Suppressor macrophage treated with lipopolysaccharide for 1 hour (primary cell): Measurements from ENCODE around the gene TRMO.

Experiments
- DNase-seq, 3 donors: peaks; one replicate each; pipeline ENCODE4 v3.0.0-alpha.2; 2020 to 2022

The TRMO gene

DNA sequence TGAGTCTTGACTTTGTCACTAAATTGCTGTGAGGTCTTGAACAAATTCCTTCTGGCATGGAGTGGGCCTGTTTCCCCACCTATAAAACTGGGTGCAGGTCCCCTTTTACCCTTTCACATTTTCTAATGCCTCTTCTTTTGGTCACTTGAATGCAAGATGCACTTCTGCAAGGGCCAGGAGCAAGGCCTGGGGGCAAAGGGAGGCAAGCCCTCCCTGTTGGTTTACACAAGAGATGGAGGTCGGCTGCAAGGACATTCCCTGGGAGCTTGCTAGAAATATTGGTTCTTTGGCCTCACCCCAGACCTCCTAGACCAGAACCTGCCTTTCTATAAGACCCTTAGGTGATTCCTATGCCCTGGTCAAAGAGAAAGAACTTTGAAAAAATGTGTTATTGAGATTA is 63.5 kb downstream of the TRMO start:
- DNase-seq: no peak

- no peak for DNase-seq
Measured at GRCh38 chr9:97858393-97858713, 63.9 kb downstream of the TRMO start.

DNA sequence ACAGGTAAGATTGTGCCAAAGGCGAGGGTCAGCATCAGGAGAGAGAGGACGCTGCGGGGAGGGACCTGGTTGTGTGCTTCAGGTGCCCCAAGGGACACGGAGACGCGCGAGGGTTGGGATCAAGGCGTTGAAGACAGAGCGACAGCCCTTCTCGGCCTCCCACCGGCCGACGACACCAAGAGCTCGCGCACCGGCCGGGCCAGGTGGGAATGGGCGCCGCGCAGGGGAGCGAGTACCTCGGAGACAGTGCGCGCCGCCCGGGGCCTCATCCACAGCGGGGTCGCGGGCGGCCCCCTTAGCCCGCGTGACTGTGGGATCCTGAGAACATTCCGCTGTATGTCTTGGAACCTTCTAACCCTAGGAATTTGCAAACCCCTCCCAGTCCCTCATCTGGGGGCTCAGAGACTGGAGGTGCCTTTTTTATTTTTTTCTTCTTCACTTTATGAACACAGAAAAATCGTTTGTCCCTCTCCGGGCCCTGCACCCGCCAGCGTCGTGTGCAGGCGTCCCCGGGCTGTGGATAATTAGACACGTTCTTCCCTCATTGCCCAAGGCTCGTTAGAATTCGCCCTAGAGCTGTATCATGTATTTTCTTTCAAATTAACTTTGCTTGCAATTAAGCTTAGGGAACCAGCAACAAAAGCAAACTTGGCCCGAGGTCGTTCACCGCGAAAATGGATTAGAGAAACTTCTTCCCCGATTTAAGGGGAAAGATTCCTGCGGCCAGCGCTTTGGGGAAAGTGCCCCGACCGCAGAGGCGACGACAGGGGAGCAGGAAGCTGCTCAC is 64.5 kb downstream of the TRMO start:
- peak in 1 of 3 donors; percentile 33 for DNase-seq

DNA sequence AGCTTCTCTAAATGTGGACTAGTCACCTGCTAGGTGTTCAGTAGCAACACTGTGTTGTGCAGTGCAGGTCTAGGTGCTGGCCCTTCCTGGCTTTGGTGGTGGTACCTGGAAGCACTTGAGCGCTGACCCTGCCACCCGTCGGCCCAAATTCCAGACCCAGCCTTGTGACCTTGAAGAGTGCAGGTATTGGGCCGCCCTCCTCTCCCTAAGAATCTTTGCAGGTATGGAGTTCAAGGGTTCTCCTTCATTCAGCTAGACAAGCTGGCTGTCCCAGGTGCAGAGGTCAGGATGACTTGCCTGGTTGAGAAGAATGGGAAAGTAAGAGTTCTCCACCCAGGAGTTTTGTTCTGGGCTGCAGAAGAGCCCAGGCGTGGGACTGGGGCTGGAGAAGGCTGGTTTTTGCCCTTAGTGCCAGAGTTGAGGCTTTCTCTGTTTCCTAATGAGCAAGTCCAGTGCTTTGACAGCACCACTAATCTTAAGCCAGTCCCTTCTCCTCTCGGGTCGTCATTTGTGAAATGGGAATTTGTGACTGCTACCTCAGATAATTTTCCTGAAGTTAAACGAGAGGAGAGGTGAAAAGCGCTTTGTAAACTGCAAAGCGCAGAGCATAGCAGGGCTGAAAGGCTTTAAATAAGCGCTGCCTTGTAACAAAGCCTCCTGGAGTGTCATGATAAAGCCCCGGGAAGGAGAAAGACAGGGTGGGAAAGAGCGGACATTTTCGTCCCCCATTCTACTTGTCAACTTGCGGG is 65.3 kb downstream of the TRMO start:
- no peak for DNase-seq

DNA sequence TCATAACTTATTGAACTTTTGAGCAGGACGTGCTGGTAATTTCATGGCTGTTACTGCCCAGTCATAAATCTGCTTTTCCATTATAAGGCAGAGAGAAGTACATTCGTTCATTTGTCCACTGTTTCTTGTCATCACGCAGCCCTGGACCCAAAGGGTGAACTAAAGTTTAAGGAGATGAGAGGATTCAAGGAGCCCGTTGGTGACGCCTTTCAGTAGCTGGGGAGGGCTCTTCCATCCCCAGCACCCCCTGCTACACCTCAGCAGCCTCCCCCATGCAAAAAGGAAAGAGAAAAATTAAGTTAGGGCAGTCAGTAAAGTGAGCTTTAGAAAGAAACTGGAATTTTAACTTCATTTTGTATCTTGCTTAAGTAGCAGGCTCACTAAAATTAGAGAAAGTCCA is 66.4 kb downstream of the TRMO start:
- no peak for DNase-seq

DNA sequence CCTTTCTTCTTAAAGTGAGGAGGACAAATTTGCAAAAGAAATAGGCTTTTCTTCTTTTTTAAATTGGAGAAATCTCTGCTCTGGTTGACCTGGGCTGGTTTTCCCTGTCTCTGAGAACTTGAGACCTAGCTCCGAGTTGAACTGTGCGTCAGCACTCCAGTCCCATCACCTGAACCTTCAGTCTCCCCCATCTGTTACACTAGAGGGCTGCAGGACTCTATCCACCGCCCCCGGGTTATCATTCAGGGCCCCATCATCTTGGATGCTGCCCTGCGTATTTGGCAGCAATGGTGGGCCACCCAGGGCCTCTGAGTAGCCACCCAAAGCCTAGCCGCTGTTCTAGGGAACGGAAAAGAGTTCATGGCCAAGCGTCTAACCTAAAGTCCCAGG is 66.8 kb downstream of the TRMO start:
- DNase-seq: no peak

- DNase-seq: no peak
Measured at GRCh38 chr9:97854696-97855485, 67.4 kb downstream of the TRMO start.
